ENCODE data around the gene C2orf74. TPM values are rescaled to one million over a fixed set of nuclear protein-coding genes. Genes with fewer than 3 reads are reported as not detected.
"Not testable (repeated sequence)": the region's sequence is repeated elsewhere in the genome, so short reads cannot be mapped to it uniquely, and the experiment has no call there.

C2orf74 gene
- total and polyA plus RNA-seq, 8 donors = 1.8 to 46.9 (median 23.6) TPM; not detected in 2

DNA sequence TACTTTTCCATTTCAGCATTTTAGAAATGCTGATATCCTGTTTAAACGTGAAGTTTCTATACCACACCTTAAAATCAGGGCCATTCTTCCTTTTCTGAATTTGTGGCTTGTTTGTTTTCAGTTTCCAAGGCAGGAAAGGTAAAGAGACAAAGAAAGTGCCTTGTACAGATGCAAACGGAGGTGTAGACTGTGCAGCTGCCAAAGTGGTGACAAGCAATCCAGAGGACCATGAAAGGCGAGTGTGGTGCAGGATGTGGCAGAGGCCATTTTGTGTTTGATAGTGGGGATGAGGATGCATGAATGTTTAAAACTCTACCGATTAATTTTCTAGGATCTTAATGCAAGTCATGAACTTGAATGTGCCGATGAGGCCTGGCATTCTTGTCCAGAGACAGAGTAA, 733 bp downstream of the C2orf74 start:
- no peaks in the 10 kb centered on the region for H3K27me3 ChIP-seq
- no peak overlapping the region for H3K4me3 ChIP-seq
- DNase-seq = no peak
- no peaks in the 10 kb centered on the region for H3K9me3 ChIP-seq
- WGBS, 5 donors = 69 to 77% (median 74%) methylated on average over 5 of the region's 5 CpGs
- H3K36me3 ChIP-seq = peaks cover 20 to 88% (median 72%) of the 10 kb centered on the region in 4 donors
- no peak overlapping the region for H3K27ac ChIP-seq
- no peaks in the 10 kb centered on the region for H3K4me1 ChIP-seq
- intact Hi-C loops (cut with DNase I; ENCODE audit: low total_unique reads) = no loop called here
- TF ChIP-seq, protein P1, sequence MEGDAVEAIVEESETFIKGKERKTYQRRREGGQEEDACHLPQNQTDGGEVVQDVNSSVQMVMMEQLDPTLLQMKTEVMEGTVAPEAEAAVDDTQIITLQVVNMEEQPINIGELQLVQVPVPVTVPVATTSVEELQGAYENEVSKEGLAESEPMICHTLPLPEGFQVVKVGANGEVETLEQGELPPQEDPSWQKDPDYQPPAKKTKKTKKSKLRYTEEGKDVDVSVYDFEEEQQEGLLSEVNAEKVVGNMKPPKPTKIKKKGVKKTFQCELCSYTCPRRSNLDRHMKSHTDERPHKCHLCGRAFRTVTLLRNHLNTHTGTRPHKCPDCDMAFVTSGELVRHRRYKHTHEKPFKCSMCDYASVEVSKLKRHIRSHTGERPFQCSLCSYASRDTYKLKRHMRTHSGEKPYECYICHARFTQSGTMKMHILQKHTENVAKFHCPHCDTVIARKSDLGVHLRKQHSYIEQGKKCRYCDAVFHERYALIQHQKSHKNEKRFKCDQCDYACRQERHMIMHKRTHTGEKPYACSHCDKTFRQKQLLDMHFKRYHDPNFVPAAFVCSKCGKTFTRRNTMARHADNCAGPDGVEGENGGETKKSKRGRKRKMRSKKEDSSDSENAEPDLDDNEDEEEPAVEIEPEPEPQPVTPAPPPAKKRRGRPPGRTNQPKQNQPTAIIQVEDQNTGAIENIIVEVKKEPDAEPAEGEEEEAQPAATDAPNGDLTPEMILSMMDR (IDR thresholded peaks at IDR 0.05) = no peak
- no peak for TF ChIP-seq EP300 (IDR thresholded peaks at IDR 0.05)
- TF ChIP-seq POLR2AphosphoS5 (IDR thresholded peaks at IDR 0.05) = no peak
- TF ChIP-seq POLR2A (IDR thresholded peaks at IDR 0.05) = no peak

DNA sequence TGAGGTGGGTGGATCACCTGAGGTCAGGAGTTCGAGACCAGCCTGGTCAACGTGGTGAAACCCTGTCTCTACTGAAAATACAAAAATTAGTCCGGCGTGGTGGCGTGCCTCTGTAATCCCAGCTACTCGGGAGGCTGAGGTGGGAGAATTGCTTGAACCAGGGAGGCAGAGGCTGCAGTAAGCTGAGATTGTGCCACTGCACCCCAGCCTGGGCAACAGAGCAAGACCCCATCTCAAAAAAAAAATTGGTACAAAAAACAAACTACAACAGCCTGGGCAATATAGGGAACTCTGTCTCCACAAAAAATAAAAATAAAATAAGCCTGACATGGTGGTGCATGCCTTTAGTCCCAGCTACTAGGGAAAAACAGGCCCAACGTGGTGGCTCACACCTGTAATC, 3.1 kb downstream of the C2orf74 start:
- H3K36me3 ChIP-seq = peaks cover 20 to 67% (median 54%) of the 10 kb centered on the region in 4 donors
- 92 to 98% (median 95%) methylated on average over 7 of the region's 7 CpGs for WGBS, 5 donors
- H3K27me3 ChIP-seq; DNase-seq; H3K9me3 ChIP-seq; intact Hi-C loops (cut with DNase I; ENCODE audit: low total_unique reads); H3K4me1 ChIP-seq; H3K4me3 ChIP-seq; H3K27ac ChIP-seq: not testable (repeated sequence)

DNA sequence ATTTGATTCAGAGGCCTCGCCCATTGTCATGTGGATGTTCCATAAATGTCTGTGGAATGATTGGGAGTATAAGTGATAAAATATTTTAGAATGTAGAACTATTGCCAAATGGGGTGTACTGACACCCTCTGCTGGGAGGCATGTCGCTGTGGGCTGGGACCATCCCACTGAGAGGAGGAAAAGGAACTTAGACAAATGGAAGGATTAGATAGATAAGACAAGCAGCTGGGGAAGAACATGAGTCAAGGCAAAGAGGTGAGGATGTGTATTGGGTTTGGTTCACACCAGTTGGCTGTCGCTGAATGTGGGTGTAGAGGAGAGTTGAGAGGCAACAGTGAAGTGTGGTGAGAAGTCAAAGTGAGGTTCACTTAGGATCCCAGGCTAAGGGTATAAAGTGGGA, 4.0 kb downstream of the C2orf74 start:
- H3K36me3 ChIP-seq = peaks cover 20 to 59% (median 47%) of the 10 kb centered on the region in 4 donors
- no peaks in the 10 kb centered on the region for H3K9me3 ChIP-seq
- intact Hi-C loops (cut with DNase I; ENCODE audit: low total_unique reads) = no loop called here
- WGBS, 5 donors = 86 to 94% (median 89%) methylated on average over 3 of the region's 3 CpGs
- H3K27me3 ChIP-seq = no peaks in the 10 kb centered on the region
- DNase-seq = no peak
- TF ChIP-seq POLR2AphosphoS5 (IDR thresholded peaks at IDR 0.05) = no peak
- no peak for TF ChIP-seq EP300 (IDR thresholded peaks at IDR 0.05)
- TF ChIP-seq, protein P1 (IDR thresholded peaks at IDR 0.05) = no peak
- H3K4me3 ChIP-seq = no peak overlapping the region
- no peak overlapping the region for H3K27ac ChIP-seq
- H3K4me1 ChIP-seq = no peaks in the 10 kb centered on the region

DNA sequence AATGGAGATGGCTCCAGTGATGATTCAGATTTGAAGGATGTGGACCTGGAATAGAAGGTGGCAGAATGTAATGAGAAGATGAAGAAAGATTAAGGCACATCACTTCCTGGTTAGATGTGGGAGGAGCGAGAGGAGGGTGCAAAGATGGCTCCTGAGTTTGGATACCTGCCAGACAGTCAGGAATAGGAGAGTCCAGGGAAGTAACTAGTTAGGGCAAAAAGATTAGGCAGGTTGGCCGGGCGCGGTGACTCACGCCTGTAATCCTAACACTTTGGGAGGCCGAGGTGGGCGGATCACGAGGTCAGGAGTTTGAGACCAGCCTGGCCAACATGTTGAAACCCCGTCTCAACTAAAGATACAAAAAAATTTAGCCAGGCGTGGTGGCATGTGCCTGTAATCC, 5.6 kb downstream of the C2orf74 start:
- DNase-seq = no peak
- intact Hi-C loops (cut with DNase I; ENCODE audit: low total_unique reads) = no loop called here
- 92 to 96% (median 95%) methylated on average over 10 of the region's 10 CpGs for WGBS, 5 donors
- H3K9me3 ChIP-seq = no peaks in the 10 kb centered on the region
- no peaks in the 10 kb centered on the region for H3K27me3 ChIP-seq
- peaks cover 0 to 3% (median 0%) of the 10 kb centered on the region in 4 donors for H3K4me1 ChIP-seq
- H3K36me3 ChIP-seq = peaks cover 20 to 52% (median 47%) of the 10 kb centered on the region in 4 donors
- no peak overlapping the region for H3K27ac ChIP-seq
- no peak overlapping the region for H3K4me3 ChIP-seq
- TF ChIP-seq EP300 (IDR thresholded peaks at IDR 0.05) = no peak
- no peak for TF ChIP-seq POLR2A (IDR thresholded peaks at IDR 0.05)
- TF ChIP-seq POLR2AphosphoS5 (IDR thresholded peaks at IDR 0.05) = no peak
- TF ChIP-seq, protein P1 (IDR thresholded peaks at IDR 0.05) = no peak

DNA sequence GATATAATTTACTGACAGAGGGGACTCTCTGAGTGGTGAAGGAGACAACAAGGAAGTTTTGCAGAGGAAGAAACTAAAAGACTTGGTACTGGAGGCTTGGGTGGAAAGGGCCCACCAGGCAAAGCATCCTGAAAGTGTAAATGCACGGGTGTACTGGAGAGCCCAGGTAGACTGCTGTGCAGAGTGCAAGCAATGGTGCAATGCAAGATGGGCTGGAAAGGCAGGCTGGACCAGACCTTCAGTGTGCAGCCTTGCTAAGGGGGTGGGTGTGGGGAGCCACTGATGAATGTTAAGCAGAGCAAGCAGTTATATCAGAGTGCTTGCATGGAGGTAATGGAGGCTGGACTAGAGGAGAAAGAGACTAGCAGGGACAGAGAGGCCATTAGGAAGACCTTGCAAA, 10.7 kb downstream of the C2orf74 start:
- no peaks in the 10 kb centered on the region for H3K27me3 ChIP-seq
- intact Hi-C loops (cut with DNase I; ENCODE audit: low total_unique reads) = no loop called here
- TF ChIP-seq, protein P1 (IDR thresholded peaks at IDR 0.05) = no peak
- TF ChIP-seq POLR2AphosphoS5 (IDR thresholded peaks at IDR 0.05) (no peak), POLR2A (IDR thresholded peaks at IDR 0.05) (no peak), EP300 (IDR thresholded peaks at IDR 0.05) (no peak)
- H3K9me3 ChIP-seq = no peaks in the 10 kb centered on the region
- peaks cover 0 to 15% (median 6%) of the 10 kb centered on the region in 4 donors for H3K4me1 ChIP-seq
- 56 to 80% (median 59%) methylated on average over 1 of the region's 1 CpG for WGBS, 5 donors
- H3K36me3 ChIP-seq = peaks cover 0 to under 1% (median under 1%) of the 10 kb centered on the region in 4 donors
- no peak overlapping the region for H3K27ac ChIP-seq
- H3K4me3 ChIP-seq = no peak overlapping the region
- no peak for DNase-seq

Measured in stomach (tissue), 9 donors.